Epithelial cell of proximal tubule (primary cell): Measurements from ENCODE around the gene PADI1. TPM values are rescaled to one million over a fixed set of nuclear protein-coding genes. Genes with fewer than 3 reads are reported as not detected.

Source experiments
- DNase-seq: peaks from one replicate; pipeline ENCODE4 v3.0.0-alpha.2; 2011; ENCODE audit warnings: low read depth
- H3K4me3 ChIP-seq: 2 replicates; pipeline ENCODE4 v1.5.1; 2011; ENCODE audit warnings: low read depth, mild to moderate bottlenecking, low read length
- total RNA-seq: library from RNA; depleted of rRNA; stranded (reverse); fragments of >200 nt; gene quantifications from 2 replicates; pipeline ENCODE4 v1.2.3, GENCODE V29; 2015
- TF ChIP-seq, protein P1 (sequence below): conservative IDR thresholded peaks from 2 replicates; pipeline ENCODE4 v1.5.1; 2012; ENCODE audit warnings: low read depth, mild to moderate bottlenecking, low read length

Gene PADI1
- total RNA-seq, 1 donor from 2014 or later, result 1.1 TPM

DNA sequence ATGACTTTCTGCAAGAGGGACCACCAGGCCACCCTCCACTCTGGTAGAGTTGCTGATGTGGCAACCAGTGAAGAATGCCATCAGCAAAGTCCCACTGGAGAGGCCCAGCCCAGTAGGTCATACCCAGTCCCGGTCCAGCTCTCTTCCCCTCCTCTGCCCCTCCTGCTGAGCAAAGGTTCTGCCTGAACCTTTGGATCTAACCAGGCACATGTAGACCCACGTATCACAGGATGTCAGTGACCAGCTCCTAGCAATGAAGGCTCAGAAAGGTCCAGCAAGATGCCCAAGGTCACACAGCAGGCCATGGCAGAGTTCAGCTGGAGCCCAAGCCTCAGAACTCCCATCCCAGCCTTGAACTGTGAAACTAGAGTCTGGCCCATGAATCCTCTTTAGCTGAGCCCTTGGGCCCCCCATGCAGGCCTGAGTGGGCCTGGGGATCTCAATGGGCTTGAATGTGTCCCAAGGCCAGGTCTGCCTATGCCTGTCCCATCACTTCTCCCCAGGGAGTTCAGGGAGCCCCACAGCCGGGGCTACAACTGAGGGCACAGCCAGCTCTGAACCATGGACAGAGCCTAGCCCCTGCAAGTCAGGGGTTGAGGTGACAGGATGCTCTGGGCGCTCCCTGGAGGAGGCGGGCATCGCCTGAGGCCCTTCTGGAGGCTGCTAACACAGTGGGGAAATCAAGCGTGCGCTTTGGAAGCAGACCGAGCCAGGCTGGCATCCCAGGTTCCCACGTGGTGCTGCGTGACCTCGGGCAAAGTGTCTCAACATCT is 21.4 kb upstream of the PADI1 start:
- TF ChIP-seq, protein P1, sequence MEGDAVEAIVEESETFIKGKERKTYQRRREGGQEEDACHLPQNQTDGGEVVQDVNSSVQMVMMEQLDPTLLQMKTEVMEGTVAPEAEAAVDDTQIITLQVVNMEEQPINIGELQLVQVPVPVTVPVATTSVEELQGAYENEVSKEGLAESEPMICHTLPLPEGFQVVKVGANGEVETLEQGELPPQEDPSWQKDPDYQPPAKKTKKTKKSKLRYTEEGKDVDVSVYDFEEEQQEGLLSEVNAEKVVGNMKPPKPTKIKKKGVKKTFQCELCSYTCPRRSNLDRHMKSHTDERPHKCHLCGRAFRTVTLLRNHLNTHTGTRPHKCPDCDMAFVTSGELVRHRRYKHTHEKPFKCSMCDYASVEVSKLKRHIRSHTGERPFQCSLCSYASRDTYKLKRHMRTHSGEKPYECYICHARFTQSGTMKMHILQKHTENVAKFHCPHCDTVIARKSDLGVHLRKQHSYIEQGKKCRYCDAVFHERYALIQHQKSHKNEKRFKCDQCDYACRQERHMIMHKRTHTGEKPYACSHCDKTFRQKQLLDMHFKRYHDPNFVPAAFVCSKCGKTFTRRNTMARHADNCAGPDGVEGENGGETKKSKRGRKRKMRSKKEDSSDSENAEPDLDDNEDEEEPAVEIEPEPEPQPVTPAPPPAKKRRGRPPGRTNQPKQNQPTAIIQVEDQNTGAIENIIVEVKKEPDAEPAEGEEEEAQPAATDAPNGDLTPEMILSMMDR, result no peak
- no peak for DNase-seq
- no peak overlapping the region for H3K4me3 ChIP-seq

DNA sequence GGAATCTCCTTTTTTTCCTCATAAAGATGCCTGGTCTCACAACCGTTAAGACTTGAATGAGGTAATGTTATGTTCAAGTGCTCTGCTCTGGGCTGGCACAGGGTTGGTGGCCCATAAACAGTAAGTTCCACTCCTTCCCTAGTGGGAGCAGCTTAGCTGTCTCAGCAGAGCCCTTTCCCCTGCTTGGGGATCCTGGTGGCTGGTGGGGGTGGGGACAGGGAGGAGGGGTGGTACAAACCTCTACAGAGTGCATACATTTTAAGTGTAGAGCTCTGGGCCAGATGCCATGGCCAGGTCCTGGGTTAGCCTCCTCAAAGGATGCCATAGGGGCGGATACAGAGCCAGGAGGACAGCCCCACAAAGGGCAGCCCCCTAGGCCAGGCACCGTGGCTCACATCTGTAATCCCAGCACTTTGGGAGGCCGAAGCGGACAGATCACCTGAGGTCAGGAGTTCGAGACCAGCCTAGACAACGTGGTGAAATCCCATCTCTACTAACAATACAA is 20.7 kb upstream of the PADI1 start:
- TF ChIP-seq, protein P1, result no peak
- no peak for DNase-seq
- no peak overlapping the region for H3K4me3 ChIP-seq

DNA sequence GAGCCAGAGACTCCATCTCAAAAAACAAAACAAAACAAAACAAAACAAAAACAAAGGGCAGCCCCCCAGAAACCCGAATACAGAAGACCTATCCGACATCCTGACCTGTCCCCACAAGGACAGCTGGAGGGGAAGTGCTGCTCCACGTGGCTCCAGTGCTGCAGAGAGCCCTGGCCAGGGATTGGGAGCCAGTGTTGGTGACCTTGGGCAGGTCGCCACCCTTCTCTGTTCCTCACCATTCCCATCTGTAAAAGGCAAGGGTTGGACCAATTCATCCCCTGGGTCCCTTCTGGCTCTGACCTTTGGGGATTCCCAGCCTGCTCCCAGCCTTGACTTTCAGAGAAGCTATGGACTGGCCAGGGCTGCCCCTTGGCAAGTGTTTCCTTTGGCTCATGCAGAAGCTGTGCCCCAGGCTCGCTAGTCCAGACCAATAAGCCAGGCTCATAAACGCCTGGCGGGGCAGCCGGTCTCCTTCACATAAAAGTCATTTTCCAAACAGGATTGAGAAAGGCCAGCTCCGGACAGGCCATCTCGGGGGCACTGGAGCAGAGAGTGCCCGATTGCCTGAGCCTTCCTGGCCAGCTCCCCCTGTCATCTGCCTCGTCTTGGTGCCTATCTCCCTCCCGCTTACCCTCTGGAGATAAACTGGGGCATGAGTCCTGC is 20.0 kb upstream of the PADI1 start:
- DNase-seq, result no peak
- TF ChIP-seq, protein P1, result no peak
- H3K4me3 ChIP-seq, result no peak overlapping the region

DNA sequence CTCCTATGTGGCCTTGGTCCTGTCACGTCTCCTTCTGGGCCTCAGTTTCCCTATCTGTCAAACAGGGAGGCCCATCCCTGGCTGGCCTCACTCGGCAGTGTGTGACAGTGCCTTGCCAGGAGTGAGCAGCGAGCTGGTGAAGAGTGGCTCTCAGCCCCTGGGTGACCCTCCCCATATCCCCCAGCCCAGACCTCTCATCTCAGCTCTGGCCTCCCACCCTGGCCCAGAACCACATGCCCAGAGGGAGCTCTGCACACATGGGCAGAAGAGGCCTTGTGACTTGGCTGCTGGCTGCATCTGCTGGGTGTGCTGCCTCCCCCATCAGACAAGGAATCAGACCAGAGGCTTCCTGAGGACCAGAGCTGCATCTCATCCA is 19.5 kb upstream of the PADI1 start:
- DNase-seq, result no peak
- TF ChIP-seq, protein P1, result no peak
- H3K4me3 ChIP-seq, result no peak overlapping the region

DNA sequence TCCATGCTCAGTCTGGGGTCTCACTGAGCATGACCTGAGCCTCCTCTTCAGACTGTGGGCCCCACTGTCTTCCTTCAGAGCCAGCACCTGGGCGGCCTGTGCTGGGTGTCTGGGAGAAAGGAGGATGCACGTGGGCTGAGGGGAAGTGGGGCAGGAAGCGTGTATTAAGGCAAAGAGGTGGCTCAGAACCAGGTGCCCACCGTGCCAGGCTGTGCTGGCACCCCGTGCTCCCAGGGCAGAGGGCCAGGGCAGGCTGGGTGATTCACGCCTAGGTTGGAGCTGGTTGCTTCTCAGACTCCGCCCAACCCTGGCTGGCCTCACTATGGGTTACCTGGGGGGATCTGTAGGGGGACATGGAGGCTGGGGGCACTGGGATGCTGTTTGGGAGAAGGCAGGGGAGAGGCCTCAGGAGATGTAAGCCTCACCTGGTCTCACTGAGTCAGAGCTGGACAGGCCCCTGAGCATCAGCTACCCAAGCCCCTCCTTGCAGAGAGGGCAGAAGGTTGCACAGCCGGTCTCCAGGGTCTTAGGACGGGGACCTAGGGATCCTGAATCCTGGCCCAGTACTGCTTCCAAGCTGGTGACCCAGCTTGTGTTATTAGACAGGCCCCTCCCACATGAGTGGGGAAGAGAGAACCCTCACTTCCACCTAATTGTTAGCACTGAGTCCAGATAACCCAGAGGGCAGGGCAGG is 18.6 kb upstream of the PADI1 start:
- H3K4me3 ChIP-seq, result no peak overlapping the region
- no peak for DNase-seq
- TF ChIP-seq, protein P1, result no peak

DNA sequence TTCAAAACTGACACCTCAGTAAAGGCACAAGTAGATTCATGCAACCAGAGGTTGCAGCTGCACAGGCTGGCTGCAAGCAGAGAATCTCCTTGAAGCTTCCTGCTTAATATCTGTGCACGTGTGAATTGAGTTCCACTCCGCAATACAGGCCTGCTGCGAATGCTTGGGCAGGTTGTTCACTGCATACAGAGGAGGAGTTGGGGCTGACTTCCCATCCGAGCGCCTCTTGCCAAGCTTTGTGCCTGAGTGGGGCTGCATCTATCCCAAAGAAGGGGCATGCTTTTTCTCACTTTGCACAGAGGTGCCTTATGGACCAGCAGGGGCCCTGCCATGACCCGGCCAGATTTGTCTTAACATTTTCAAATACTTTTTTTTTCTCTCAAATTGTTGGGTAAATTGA is 17.9 kb upstream of the PADI1 start:
- H3K4me3 ChIP-seq, result no peak overlapping the region
- TF ChIP-seq, protein P1, result no peak
- DNase-seq, result no peak
